Measurements from ENCODE around the gene BCAT1.

Gene BCAT1

GRCh38 chr12:24760606-24761378 lies 188.1 kb downstream of the BCAT1 start:
- TF ChIP-seq ZFX (IDR thresholded peaks at IDR 0.05) (no peak), CTCF (conservative IDR thresholded peaks at IDR 0.05) (no peak)
- H3K27ac ChIP-seq: no peak overlapping the region

DNA sequence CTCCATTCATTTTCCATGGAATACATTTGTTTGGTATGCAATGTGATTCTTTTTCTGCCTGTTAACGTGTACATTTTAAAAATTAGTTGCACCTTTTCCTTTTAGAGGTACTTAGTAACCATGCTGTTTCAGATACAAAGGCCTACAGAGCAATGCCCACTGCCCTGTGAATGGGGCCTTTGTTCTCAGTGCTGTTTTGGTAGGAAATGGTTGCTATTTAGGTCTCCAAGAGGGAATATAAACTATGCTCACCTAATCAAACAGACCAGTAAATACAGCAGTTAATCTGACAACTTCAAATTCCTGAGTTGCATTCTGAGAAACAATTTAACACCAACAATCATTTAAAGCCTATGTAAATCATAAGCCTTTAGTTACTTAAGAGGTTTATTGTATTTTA lies 188.7 kb downstream of the BCAT1 start:
- no peak overlapping the region for H3K27ac ChIP-seq

More for the DNA sequence above, 188.7 kb downstream of the BCAT1 start:
- TF ChIP-seq CTCF (conservative IDR thresholded peaks at IDR 0.05) (no peak), ZFX (IDR thresholded peaks at IDR 0.05) (no peak)
